Measurements from ENCODE around the gene SLC2A8.

- TF ChIP-seq CTCF (IDR thresholded peaks at IDR 0.05 in 8 of 11, conservative IDR thresholded peaks at IDR 0.05 in 3 of 11), result peak in 6 of 11 experiments; percentile 14 to 56 (median 46)
- peak in 1 of 3 donors; percentile 55 for TF ChIP-seq POLR2A (IDR thresholded peaks at IDR 0.05)
- TF ChIP-seq POLR2AphosphoS5 (IDR thresholded peaks at IDR 0.05), result peak; percentile 89 to 96 (median 93)
Measured at GRCh38 chr9:127396808-127397645, at the start of gene SLC2A8.

All from spleen (tissue), 7 donors.